ENCODE data around the gene ENTPD3. TPM values are rescaled to one million over a fixed set of nuclear protein-coding genes. Genes with fewer than 3 reads are reported as not detected.
A peak's percentile ranks its signal among the peaks of the same experiment; 100 is the strongest.

ENTPD3 gene
- total and polyA plus RNA-seq, 8 donors, result 0.93 to 3.8 (median 2.5) TPM; not detected in 4

DNA sequence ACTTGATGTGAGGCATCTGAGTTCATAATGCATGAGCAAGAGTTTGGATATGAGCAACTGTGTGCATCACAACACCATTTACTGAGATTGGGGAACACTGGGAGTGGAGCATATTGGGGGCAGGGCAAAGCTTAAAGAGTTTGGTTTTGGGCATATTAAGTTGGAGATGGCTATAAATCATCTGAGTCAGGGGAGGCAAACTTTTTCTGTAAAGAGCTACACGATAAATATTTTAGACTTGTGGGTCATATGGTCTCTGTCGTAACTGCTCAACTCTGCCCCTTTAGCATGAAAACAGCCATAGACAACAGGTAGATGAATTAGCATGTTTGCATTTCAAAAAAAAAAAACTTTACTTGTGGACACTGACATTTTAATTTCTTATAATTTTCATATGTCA, 20.0 kb downstream of the ENTPD3 start:
- Histone ChIP-seq H3K4me1 (no peaks in the 10 kb centered on the region), H3K27me3 (no peaks in the 10 kb centered on the region), H3K36me3 (no peaks in the 10 kb centered on the region), H3K27ac (no peak overlapping the region), H3K4me3 (no peak overlapping the region), H3K9me3 (no peaks in the 10 kb centered on the region)
- no peak for DNase-seq
- 84 to 97% (median 88%) methylated on average over 2 of the region's 2 CpGs for WGBS, 5 donors
- intact Hi-C loops (cut with DNase I; ENCODE audit: low total_unique reads), result no loop called here
- TF ChIP-seq EP300 (IDR thresholded peaks at IDR 0.05), result no peak
- TF ChIP-seq POLR2A (IDR thresholded peaks at IDR 0.05), result no peak
- TF ChIP-seq, protein P1, sequence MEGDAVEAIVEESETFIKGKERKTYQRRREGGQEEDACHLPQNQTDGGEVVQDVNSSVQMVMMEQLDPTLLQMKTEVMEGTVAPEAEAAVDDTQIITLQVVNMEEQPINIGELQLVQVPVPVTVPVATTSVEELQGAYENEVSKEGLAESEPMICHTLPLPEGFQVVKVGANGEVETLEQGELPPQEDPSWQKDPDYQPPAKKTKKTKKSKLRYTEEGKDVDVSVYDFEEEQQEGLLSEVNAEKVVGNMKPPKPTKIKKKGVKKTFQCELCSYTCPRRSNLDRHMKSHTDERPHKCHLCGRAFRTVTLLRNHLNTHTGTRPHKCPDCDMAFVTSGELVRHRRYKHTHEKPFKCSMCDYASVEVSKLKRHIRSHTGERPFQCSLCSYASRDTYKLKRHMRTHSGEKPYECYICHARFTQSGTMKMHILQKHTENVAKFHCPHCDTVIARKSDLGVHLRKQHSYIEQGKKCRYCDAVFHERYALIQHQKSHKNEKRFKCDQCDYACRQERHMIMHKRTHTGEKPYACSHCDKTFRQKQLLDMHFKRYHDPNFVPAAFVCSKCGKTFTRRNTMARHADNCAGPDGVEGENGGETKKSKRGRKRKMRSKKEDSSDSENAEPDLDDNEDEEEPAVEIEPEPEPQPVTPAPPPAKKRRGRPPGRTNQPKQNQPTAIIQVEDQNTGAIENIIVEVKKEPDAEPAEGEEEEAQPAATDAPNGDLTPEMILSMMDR (IDR thresholded peaks at IDR 0.05), result no peak
- TF ChIP-seq POLR2AphosphoS5 (IDR thresholded peaks at IDR 0.05), result no peak

DNA sequence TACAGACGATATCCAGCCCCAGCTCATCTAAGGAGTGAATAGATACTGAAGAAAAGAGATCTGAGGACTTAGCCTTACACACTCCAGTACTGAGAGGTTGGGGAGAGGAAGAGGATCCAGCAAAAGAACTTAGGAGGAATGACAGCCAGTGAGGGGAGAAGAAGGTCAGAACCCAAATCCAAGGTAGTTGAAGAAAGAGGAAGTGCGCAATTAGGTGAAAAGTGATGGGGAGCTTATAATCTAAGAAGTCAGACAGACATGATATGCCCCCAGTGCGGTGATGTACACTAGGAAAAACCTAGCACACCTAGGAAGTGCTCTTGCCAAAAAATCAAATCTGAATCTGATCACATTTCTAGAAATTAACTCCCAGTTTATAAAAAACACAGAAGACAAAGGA, 20.6 kb downstream of the ENTPD3 start:
- intact Hi-C loops (cut with DNase I; ENCODE audit: low total_unique reads), result no loop called here
- WGBS, 5 donors, result 81 to 87% (median 83%) methylated on average over 3 of the region's 3 CpGs
- TF ChIP-seq POLR2AphosphoS5 (IDR thresholded peaks at IDR 0.05) (no peak), POLR2A (IDR thresholded peaks at IDR 0.05) (no peak), EP300 (IDR thresholded peaks at IDR 0.05) (no peak)
- TF ChIP-seq, protein P1 (IDR thresholded peaks at IDR 0.05), result no peak

DNA sequence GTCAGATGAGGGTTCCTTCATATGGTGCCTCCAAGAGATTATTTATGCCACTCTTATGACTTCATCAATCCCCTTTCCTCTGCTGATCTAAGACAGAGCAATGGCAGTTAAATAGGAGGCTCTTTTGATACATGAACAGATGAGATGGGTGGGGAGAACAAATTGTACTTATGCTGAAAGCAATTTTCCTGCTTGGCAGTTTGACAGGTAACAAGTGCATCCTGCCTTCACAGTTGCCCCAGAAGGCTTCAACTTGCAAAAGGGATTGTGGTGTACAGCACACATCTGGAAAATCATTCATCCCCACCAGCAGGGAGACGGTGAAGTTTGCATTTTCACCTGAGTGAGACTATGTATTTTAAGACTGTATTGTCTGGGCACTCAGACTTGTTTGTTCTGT, 27.3 kb downstream of the ENTPD3 start:
- Histone ChIP-seq H3K27ac (no peak overlapping the region), H3K4me3 (no peak overlapping the region), H3K36me3 (no peaks in the 10 kb centered on the region), H3K4me1 (peaks cover 0 to 8% (median 0%) of the 10 kb centered on the region in 4 donors), H3K27me3 (no peaks in the 10 kb centered on the region), H3K9me3 (no peaks in the 10 kb centered on the region)
- TF ChIP-seq, protein P1 (IDR thresholded peaks at IDR 0.05), result no peak
- TF ChIP-seq POLR2A (IDR thresholded peaks at IDR 0.05) (no peak), EP300 (IDR thresholded peaks at IDR 0.05) (no peak), POLR2AphosphoS5 (IDR thresholded peaks at IDR 0.05) (no peak)
- DNase-seq, result no peak
- intact Hi-C loops (cut with DNase I; ENCODE audit: low total_unique reads), result no loop called here
- WGBS, 5 donors, result 21 to 61% (median 47%) methylated on average over 1 of the region's 1 CpG

More for the DNA sequence above, 20.6 kb downstream of the ENTPD3 start:
- H3K4me1 ChIP-seq, result no peaks in the 10 kb centered on the region
- H3K9me3 ChIP-seq, result no peaks in the 10 kb centered on the region
- no peak overlapping the region for H3K27ac ChIP-seq
- no peak overlapping the region for H3K4me3 ChIP-seq
- H3K36me3 ChIP-seq, result no peaks in the 10 kb centered on the region
- H3K27me3 ChIP-seq, result no peaks in the 10 kb centered on the region
- DNase-seq, result no peak

DNA sequence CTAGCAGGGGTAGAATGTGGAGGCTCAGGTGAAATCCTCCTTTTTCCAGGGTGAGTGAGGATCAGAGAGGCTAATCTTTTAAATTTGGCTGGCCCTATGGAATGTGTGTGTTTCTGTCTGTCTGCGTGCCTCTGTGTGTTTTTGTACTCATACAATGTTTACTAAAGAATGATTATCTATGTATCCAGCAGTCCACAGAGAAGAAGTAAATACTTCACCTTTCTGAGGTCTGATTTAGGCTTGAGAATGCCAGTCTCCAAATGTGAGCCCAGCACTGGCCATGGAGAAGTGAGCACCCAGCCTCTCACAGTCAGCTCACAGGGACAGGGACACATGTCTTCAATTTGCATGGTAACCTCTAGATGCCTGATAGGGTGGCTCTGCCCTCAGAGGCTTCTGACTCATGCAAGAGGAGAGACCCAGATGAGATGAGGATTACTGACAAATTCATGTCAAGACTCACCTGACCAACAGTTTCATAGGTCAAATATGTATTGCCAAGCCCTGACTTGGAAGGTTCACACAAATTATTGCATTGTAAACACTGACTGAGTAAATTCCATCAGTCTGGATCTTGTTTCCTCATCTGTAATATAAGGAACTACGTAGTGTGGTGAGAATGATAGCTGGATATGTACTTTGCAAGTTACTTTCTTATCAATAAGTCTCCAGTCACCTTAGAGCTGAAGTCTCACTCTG, 31.0 kb downstream of the ENTPD3 start:
- 29 to 67% (median 31%) methylated on average over 2 of the region's 2 CpGs for WGBS, 5 donors
- peak in 1 of 2 donors; percentile 12 for DNase-seq
- TF ChIP-seq POLR2A (IDR thresholded peaks at IDR 0.05) (no peak), POLR2AphosphoS5 (IDR thresholded peaks at IDR 0.05) (peak in 1 of 3 donors; percentile 3)
- H3K9me3 ChIP-seq, result no peaks in the 10 kb centered on the region
- peaks cover 0 to 8% (median 0%) of the 10 kb centered on the region in 4 donors for H3K4me1 ChIP-seq
- H3K36me3 ChIP-seq, result peaks cover 0 to 5% (median under 1%) of the 10 kb centered on the region in 4 donors
- intact Hi-C loops (cut with DNase I; ENCODE audit: low total_unique reads), result no loop called here
- no peak overlapping the region for H3K27ac ChIP-seq
- no peak overlapping the region for H3K4me3 ChIP-seq
- no peaks in the 10 kb centered on the region for H3K27me3 ChIP-seq

DNA sequence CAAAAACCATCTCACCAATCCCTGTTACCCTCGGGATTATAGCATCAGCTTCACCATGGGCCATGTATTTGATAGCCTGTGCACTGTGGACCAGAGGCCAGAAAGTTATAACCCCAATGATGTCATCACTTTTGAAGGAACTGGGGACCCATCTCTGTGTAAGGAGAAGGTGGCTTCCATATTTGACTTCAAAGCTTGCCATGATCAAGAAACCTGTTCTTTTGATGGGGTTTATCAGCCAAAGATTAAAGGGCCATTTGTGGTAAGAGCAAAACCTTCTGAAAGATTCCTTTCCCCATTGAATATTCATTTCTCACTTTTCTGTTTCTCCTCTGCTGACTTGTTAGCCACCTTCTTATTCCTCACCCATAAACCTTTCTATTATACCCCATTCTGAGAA, 35.9 kb downstream of the ENTPD3 start:
- intact Hi-C loops (cut with DNase I; ENCODE audit: low total_unique reads), result no loop called here
- 62 to 100% (median 85%) methylated on average over 1 of the region's 1 CpG for WGBS, 5 donors

More for the DNA sequence above, 35.9 kb downstream of the ENTPD3 start:
- Histone ChIP-seq H3K27ac (no peak overlapping the region), H3K36me3 (peaks cover 0 to 28% (median 6%) of the 10 kb centered on the region in 4 donors), H3K27me3 (no peaks in the 10 kb centered on the region), H3K4me3 (no peak overlapping the region), H3K4me1 (no peaks in the 10 kb centered on the region), H3K9me3 (no peaks in the 10 kb centered on the region)
- TF ChIP-seq POLR2AphosphoS5 (IDR thresholded peaks at IDR 0.05), result no peak
- TF ChIP-seq, protein P1 (IDR thresholded peaks at IDR 0.05), result no peak
- no peak for TF ChIP-seq EP300 (IDR thresholded peaks at IDR 0.05)
- no peak for TF ChIP-seq POLR2A (IDR thresholded peaks at IDR 0.05)
- no peak for DNase-seq
